Urothelium cell line (cell line): ENCODE data around the gene ZNF385D.
A peak's percentile ranks its signal among the peaks of the same experiment; 100 is the strongest.
"Not testable (repeated sequence)": the region's sequence is repeated elsewhere in the genome, so short reads cannot be mapped to it uniquely, and the experiment has no call there.

Source experiments
- DNase-seq: peaks from one replicate; pipeline ENCODE4 v3.0.0; 2011; ENCODE audit warnings: low spot score, mixed read lengths
- FAIRE-seq: peaks from 2 replicates; lab custom pipeline; 2011; peaks lifted over from hg19 to GRCh38; lab: Jason Lieb, UNC

The ZNF385D gene

DNA sequence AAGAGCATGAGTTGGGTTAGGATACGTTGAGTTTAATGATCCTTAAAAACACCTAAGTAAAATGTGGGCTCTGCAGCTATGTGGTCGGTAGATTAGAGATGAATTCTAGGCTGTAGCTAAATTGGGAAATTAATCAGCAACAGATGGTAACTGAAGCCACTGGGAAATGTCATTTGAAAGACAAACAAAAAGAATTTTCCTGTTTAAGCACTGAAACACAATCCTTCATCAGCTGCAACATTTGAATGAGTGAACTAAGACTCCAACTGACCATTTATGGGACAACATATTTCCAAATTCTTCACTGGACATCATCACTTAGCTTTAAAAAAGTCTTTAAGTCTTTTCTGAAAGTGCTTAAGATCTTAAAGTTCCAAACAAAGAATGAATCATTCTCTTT is 226.9 kb downstream of the ZNF385D start:
- DNase-seq (no peak), FAIRE-seq (no peak)

DNA sequence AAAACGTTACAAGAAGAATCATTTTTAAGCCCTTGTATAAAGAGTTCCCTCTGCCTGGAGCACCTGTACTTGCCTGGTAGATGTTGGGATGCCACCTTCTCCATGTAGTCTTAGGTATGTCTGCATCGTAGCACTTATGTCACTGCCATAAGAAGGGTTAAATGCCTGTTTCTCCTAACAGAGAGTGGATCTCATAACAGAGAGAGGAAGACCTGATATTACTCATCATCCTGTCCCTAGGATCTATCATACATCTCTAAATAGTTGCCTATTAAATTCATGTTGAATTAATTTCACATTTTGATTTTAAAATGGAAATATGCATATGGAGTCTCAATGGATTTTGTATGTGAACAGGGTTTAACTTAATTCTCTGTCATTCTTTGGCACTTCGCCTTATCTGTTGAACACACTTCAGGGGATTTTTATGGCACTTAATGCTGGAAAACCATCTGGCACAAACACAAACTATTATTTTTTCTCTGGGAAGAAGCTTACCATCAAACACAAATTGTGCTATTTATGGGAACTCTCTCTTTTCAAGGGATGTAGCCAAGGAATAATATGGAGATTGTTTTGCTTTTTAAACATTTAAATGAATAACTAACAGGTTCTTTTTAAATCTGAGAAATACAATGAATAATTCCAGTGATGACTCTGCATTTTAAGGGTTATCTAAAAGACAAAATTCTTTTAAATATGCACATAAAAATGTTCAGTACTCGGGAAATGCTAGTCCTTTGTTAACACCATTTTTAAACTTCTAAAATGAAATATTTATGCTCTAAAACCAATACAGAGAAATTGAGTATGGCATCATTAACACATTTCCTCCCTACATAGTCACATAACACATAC is 230.7 kb downstream of the ZNF385D start:
- FAIRE-seq, result no peak

DNA sequence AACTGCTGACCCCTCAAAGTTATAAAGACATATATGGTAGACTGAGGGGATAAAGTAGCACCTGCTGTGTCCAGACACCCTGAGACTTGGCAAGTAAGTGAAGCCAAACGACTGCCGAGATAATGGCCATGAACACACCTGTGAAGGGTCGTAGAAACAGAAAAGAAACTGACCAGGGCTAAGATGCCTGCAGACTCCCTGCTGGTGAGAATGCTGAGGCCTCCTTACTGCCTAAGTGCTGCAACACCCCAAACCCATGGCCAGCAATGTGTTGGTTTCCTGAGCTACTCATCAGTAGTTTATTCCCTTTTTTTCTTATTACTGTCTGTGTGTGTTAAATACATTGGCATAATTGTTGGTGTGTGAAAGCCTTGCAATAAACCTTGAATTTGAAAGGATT is 233.8 kb downstream of the ZNF385D start:
- no peak for FAIRE-seq
- DNase-seq, result no peak

More for the DNA sequence above, 230.7 kb downstream of the ZNF385D start:
- DNase-seq, result no peak

DNA sequence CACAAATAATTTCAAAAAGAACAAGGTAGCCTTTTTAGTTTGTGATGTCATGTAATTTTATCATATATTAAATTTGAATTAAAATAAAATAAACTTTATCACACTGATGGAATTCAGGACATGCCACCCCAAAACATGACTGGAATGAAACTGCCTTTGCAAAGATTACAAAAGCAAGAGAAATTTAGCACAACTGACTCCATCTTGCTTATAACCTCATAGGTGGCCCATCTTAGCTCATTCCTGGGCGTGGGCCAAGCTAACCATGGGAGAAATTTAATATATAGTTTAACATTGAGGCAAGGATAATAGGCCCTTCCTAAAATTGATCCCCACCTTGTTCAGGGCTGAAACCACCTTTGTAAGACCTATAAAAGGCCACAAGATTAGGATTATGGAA is 235.6 kb downstream of the ZNF385D start:
- DNase-seq, result no peak
- FAIRE-seq, result no peak

DNA sequence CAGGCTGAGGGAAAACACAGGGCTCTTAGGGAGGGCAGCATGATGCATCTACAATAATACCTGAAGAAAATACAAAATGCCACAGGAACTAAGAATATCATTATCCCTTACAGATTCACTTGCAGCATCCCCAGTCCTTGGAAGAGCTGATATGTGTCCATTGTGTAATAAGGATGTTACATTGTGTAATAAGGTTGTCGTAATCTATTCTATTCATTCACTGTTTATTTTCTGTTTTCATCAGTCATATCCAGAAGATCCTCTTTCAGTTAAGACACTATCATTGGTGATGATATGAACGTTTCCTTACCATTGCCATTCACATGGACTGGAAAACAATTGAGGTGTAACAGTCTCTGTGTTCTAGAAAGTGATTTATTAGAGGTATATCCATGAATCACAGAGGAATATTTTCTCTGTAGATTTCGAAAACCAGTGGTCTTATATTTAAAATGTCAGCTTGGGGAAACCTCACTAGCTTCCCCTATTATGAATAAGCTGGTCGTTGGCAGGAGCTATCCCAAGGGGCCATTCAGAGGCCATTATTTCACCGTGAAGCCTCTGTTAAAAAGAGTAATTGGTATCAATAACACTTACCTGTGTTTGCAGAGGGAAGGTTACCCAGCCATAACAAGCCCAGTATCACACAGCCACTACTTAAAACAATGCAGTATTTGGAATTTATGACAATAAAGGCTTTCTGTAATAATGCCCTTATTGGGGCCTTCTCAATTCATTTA is 241.1 kb downstream of the ZNF385D start:
- no peak for FAIRE-seq
- DNase-seq, result no peak

DNA sequence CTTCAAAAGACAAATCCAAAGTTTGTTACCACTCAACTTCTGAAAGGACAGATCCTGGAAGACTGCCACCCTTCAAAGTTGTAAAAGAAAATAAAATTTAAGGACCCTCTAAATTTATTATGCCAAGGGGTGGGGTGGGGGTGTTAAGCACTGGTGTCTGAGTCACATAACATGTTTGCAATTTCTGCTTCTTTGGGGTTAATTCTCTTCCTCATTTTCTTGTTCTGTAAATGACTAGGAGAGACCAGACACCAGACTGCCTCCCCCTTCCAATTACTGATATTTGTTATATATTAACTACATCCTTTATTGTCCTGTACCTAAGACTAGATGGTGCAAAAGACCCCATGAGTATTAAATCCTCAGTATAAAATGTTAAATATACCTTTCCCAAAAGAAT is 242.8 kb downstream of the ZNF385D start:
- no peak for DNase-seq
- no peak for FAIRE-seq

DNA sequence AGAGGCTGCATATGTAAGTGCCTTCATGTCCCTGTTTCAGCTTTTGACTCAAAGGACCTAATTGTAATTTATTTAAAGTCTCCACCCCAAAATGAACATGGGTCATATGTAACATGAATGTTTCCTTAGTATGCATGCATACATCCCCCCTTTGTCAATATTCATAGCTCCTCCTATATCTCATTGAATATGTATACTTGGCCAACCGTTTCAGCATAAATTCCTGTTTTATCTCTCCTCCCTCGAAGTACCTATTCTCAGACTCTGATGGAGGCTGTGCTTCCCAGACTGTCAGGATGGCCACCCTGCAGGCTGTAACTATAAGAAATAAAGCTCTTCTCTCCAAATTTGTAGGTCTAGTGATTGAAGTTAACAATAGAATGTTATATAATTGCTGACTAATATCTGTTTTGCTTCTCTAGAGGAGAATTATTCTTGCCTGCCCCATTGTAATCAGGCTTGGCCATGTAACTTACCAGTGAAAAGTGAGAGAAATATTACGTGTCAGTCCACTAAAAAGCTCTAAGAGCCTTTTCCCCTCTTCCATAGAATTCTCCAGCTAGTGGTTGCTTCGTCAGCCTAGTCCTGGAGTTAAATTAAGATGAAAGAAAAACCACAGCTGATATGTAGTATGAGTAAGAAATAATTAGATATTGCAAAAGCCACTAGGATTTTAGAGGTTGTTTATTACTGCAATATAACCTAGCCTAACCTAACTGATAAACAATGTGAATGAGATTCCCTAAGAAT is 245.1 kb downstream of the ZNF385D start:
- DNase-seq (no peak), FAIRE-seq (no peak)

DNA sequence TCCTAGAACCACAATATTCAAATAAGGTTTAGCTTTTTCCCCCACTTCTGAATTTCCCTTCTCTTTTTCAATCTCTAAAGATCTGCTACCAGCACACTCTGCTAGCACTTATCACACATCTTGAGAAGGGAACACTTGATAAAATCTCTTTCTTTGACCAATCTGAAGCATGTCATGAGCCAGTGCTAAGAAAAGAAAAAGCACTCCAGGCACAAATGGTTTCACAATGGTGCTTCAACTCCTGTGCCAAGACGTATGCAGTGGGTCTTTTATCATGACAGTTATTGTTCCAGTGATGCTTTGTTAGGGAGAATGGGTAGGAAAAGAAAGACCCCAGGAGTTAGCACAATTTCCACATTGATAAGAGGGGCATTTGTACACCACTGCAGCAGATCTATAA is 248.4 kb downstream of the ZNF385D start:
- DNase-seq (no peak), FAIRE-seq (no peak)

DNA sequence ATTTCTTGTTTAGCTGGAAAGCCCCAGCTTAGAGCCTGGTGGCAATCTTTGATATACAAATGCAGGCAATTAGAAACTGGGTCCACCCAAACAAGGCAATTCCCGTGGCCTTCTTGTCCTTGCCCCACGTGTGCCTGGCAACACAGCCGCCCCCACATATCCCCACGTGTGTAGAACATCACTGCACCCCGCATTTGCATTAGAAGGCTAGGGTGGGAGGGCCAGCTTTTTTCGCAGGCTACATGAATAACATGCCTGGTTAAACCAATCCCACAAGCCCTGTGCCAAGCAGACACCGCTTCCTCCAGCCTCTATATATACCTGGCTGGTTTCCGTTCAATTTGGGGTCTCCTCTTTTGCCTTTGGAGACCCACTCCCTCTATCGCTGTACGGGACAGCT is 250.2 kb downstream of the ZNF385D start:
- FAIRE-seq (no peak), DNase-seq (no peak)

DNA sequence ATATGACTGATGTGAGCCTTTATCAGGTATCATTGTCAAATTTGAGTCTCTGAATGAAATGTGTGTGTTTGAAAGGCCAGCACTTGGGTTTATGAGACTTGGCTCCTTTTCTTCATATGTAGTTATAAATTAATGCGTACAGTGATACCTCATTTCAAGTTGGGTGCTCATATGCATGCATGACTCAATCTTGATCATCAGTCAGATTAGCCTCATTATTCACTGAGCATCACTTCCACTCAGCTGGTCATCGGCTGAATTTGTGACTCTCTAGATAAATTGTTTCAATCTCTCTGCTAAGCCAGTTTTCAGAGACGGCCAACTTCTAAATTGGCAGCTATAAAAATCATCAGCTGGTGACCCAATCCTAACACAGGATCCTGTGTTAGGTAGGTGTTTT is 260.3 kb downstream of the ZNF385D start:
- not testable (repeated sequence) for DNase-seq, FAIRE-seq

DNA sequence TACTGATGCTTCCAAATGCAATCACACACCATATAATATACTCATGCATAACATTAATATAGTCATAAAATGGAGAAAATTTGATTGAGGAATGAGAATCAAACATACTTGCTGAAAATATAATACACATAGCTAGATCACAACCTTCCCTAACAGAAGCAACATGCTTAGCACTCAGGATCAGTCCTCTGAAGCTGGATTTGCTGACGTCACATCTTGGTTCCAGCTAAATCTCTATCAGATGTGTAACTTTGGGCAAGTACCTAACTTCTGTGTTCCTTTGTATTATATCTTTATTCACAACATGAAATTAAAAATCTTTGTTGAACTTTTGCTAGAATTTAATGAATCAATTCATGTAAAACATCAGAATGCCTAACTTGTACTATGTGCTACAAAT is 263.5 kb downstream of the ZNF385D start:
- FAIRE-seq, result no peak
- DNase-seq, result no peak

DNA sequence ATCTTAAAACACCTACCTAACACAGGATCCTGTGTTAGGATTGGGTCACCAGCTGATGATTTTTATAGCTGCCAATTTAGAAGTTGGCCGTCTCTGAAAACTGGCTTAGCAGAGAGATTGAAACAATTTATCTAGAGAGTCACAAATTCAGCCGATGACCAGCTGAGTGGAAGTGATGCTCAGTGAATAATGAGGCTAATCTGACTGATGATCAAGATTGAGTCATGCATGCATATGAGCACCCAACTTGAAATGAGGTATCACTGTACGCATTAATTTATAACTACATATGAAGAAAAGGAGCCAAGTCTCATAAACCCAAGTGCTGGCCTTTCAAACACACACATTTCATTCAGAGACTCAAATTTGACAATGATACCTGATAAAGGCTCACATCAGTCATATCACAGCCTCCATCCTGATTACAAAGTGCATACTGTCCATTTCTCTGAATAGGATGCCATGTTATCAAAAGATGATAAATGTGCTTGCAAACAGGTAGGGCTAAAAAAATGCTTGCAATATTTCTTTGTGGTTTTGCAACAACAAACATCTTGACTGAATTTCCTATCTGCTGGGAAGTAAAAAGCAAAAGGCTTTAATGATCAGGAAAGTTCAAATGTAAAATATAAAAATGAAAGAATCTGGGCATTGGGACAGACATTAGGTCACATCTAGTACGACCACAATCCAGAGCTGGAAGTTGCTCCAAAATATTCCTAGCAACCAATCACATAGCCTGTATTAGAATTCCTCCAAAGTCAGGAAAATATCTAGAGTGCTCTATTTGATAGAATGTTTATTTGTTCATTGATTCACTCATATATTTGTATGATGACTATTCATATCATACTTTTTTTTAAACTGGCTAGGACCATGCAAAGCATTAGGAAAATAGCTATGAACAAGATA is 264.7 kb downstream of the ZNF385D start:
- not testable (repeated sequence) for FAIRE-seq, DNase-seq

DNA sequence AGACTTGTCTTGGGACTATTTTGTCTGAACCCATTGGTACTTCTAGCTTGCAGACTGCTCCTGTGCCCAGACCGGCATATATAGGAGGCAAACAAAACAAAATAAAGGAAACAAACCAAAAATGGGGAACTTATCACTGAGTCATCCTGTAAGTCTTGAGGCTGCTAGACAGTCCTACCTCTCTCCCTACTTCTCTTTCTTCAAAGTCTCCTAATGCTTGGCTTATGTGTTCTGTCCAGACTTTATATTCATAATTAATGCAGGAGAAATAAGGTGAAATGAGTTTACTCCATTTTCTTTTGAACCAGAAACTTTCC is 266.2 kb downstream of the ZNF385D start:
- DNase-seq, result no peak

DNA sequence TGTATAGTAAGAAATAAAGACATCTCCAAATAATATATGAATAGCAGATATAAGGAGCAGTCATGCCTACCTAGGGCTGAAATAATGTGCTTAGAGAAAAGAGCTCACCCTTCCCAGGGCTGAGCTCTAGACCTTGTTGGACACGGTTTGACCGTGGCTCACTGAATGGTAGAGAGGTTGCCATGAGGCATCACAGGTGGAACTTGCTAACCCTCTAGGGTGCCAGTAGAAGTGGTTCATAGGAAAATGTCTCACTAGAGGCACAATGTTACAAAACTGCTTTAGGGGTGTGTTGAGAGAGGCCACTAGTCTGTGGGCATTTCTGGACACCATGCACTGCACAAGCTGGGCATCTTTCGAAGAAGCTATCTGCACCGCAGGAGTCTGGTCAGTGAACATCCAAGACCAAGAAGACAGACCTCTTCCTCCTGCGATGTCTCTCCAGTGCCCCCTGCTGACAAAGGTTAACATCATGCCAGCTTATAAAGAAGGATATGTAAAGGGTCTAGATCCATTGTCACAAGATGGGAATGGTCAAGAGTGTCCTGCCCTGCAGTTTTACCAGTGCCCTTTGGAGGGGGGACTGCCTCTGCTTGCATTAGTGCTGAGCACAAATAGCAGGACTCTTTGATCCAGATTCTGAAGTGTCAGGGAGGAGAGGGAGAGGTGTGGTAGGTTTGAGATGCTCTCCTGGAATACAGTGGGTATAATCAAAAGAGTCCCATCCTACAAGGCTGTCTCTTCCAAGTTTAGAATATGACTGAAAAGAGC is 266.8 kb downstream of the ZNF385D start:
- DNase-seq (peak; percentile 51), FAIRE-seq (no peak)

More for the DNA sequence above, 266.2 kb downstream of the ZNF385D start:
- FAIRE-seq, result no peak

DNA sequence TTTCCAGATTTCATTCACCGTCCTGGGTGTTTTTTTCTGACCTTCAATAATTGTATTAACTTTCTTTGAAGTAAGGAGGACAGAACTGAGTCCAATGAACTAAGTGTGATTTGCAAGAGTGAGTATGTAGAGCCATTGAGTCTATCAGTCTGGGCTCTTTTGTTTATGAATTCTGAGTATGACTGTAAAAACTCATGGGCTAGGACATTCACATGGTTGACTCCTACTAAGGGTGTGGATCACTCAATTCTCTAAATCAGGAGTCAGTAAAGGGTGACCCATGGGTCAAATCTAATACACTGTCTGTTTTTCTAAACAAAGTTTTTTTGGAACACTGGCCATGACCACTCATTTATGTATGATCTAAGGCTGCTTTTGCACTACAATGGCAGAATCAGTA is 269.0 kb downstream of the ZNF385D start:
- FAIRE-seq, result no peak
- no peak for DNase-seq

DNA sequence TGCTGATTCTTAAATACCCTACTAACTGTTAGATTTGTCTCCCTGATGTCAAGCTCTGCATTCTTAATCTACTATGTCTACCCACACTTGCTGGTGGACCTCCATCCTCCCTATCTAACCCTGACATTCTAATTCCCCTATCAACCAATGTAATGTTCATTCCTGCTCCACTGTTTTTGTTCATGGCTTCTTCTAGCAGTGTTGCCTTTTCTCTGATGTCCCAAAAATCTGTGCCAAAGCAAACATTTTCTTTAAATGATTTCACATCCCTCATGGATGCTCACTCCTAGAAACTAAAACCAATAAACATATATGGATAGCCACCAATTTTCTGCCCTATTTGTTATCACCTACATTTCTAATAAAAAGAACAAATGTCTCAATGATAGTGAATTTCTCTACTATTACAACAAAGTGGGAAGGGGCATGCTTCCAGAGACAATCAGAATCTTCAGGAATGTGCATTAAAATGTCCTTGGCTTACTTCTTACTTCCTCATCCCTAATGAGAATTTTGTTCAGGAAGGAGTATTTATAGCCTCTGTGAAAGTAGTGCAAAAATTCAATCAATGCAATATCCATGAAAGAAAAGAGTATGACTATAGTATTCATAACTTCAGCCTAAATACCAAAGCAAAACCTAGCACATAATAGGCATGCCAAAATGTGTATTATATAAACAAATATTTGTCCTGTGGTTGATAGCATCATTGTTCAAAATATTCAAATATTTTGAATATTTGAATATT is 273.3 kb downstream of the ZNF385D start:
- DNase-seq (no peak), FAIRE-seq (no peak)

DNA sequence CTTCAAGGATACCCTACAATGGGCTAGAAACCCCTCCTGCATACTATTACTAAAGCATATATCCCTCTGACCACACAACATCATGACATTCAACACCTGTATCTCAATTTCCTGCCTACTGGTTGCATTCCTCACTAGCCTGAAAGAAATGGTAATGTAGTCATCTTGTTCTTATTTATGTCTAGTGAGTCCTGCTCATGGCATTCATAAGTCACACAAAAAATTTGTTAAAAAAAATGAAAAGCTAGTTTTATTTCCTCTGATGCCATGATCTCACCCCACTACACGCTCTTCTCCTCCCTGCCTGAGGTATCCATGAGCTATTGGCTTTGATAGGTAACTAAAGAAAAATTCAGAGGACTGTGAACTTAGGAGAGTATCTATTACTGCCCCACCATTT is 284.5 kb downstream of the ZNF385D start:
- no peak for DNase-seq
- no peak for FAIRE-seq

DNA sequence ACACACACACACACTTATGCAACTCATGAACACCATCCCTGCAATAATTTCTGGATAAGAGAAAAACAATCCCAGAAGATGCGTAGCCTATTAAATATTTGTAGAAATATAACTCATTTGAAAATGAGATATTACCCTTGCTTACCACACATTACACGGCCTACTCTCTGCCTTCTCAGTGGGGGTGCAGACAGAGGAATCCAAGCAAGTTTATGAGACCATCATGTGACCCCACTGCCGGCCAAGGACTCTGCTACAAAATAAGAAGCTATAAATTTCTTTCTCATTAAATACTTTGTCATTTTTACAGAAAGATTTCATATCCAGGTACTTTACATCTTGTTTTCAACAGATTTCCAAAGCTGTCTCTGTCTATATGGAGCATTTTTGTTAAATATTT is 286.3 kb downstream of the ZNF385D start:
- DNase-seq (no peak), FAIRE-seq (no peak)

DNA sequence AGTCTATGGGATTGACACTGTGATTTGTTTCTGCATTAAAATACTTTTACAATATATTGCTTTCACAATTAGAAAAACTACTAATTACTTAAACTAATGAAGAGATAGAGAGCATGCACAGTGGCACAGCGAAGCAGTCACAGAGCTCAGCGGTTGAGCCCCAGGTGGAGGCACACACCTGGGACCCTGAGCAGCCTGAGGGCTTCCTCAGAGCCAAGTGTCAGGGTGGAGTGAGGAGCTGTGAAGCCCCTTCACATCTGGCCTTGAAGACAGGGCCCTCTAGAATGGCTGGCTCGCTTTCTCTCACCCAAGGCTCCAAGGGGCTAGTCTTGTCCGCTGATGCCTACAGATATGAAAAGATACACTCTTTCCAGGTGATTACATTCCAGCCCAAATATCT is 287.7 kb downstream of the ZNF385D start:
- FAIRE-seq, result no peak

More for the DNA sequence above, 287.7 kb downstream of the ZNF385D start:
- DNase-seq, result no peak
